HG02852 (cell line): ENCODE measurements around the gene TINAG.
A peak's percentile ranks its signal among the peaks of the same experiment; 100 is the strongest.

Source experiments
- ATAC-seq: cut with Tn5 transposase; IDR thresholded peaks from one replicate; pipeline ENCODE4 v1.9.1; 2021; ENCODE audit warnings: mild to moderate bottlenecking, moderate library complexity; ENCODE audit not compliant: unreplicated experiment

TINAG gene, protein sequence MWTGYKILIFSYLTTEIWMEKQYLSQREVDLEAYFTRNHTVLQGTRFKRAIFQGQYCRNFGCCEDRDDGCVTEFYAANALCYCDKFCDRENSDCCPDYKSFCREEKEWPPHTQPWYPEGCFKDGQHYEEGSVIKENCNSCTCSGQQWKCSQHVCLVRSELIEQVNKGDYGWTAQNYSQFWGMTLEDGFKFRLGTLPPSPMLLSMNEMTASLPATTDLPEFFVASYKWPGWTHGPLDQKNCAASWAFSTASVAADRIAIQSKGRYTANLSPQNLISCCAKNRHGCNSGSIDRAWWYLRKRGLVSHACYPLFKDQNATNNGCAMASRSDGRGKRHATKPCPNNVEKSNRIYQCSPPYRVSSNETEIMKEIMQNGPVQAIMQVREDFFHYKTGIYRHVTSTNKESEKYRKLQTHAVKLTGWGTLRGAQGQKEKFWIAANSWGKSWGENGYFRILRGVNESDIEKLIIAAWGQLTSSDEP

DNA sequence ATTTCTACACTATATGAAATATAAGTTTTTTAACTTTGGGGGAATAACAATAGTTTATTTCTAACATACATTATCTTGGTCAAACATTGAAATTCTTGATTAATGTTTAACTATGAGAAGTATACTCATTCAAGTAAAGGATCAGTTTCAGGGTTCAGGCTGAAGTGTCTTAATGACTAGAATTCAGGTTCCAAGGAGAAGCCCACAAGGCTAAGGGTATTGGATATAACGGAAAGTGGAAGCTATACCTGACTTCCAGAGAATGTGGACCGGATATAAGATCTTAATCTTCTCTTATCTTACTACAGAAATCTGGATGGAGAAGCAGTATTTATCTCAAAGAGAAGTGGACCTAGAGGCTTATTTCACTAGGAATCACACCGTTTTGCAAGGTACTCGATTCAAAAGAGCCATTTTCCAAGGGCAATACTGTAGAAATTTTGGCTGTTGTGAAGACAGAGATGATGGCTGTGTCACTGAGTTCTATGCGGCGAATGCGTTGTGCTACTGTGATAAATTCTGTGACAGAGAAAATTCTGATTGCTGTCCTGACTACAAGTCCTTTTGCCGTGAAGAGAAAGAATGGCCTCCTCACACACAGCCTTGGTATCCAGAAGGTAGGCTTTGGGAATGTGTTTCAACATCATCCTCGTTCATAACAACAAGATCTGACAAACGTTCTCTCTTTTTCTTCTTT, at the start of gene TINAG:
TINAG (plus strand) TSS at position 153 of the 697 bp plus-strand sequence; CDS start at position 263, 110 bp downstream.
- ATAC-seq: no peak

DNA sequence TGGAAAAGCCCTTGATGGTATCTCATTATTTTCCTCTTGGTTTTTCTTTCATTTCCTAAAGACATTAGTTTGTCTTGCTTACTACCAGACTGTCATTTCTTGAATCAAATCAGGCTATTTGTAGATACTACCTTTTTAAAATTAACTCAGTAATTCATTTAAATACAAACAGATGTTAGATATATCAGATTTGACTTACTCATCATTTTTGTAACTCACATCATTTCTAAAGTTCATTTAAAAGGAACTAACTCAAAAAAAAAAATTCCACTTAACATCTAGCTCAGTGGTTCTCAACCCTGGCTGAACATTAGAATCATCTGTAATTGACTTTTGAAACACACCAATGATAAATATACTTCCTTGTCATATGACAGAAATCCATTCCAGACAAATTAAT, 48.2 kb upstream of the TINAG start:
- no peak for ATAC-seq

DNA sequence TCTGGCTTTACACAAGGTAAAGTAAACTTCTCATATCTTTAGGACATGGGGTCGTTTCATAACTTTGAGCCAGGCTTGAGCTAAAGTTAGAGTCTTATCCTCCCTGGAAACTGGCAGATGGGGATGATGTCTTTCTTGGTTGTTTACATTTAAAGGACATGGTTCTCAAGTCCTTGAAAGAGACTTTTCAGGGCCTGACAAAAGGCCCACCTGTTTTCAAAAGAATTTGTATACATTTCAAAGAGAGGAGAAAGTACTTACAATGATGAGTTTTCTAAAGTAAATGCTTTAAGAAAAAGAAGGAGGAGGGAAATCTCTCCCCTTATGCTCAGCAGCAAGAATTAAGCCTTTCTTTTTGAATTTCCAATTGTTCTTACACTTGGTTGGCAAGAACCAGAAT, 45.7 kb upstream of the TINAG start:
- no peak for ATAC-seq

DNA sequence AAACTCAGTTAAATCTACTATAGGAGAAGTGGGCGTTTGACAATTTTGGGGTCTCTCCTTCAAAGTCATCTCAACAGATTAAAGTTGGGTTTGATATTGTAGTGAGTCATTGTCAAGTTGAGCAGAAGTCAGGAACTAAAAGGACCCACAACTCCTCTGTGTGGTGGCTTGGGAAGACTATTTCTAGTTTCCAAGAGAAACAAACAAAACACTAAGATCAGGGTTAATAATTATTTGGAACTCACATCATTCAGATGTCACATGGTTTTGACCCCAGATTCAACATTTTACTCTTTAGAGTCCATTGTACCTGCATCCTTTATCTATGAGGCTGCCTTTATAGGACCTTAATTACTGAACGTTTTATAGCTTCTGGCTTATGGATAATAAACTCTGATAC, 45.3 kb upstream of the TINAG start:
- no peak for ATAC-seq

DNA sequence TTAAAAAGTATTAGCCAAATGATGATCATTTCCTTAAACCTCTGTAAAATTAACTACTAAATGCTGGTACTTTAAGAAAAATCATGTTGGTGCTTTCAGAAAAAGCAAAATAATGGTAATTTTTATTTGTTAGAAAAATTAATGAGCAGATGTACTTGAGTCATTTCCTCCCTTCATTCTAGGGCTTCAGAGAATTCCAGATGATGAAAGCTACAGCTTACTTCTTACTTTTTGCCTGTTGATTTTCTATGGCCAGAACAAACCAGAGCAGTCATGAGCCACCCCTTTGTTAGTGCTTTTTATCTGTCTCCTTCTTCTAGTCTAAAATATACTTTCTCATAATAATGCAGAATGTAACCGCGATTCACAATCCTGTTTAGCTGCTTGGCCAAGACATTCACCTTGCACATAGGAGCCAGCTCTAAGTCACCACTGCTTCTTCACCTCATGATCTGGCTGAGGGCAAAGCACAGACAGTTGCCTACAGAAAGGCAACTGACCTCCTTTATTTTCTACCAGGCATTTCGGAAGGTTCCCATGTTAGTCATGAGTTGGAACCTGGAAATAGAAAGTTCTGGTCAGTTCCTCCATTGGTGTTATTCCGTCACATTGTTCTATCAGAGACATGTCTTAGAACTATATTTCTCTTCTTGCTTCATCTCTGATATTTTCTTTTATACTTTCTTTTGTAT, 43.5 kb upstream of the TINAG start:
- no peak for ATAC-seq

DNA sequence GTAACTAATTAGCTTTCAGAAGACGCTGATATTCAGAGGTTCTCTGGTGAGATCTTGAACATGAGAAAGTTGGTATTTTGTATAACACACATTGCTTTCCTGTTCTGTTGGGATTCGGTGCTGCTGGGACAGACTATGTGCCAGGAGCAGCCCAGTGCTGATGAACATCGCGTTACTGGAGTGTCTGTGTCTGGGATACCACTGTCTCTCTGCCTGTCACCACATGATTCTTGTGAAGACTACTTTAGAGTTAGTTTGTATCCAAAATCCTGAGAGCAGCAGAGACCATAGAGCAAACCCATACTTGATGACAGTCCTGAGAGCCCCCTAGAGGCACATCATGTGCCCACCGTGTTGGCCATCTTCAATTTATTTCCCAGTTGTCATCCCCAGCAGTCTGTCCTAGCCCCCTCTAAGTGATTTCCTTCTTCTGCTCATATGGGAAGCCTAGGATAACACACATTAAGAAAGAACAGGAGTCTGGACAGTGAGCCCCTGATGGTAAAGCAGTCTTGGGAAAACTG, 41.8 kb upstream of the TINAG start:
- no peak for ATAC-seq

DNA sequence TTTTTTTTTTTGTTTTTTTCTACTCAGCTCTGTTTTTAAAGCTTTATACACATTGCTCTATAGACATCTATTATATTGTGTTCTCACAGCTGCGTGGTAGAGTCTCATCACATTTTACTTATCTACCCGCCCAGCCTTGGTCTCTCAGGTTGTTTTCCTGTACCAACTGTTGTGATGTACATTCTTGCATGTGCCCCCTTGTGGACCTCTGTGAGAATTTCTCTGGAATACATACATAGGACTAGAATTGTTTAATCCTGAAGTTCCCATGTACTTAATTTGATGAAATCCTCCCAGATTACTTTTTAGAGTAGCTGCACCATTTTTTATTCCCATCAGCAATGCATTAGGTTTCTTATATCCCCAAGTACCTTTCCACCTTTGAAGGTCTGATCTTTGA, 40.4 kb upstream of the TINAG start:
- no peak for ATAC-seq

DNA sequence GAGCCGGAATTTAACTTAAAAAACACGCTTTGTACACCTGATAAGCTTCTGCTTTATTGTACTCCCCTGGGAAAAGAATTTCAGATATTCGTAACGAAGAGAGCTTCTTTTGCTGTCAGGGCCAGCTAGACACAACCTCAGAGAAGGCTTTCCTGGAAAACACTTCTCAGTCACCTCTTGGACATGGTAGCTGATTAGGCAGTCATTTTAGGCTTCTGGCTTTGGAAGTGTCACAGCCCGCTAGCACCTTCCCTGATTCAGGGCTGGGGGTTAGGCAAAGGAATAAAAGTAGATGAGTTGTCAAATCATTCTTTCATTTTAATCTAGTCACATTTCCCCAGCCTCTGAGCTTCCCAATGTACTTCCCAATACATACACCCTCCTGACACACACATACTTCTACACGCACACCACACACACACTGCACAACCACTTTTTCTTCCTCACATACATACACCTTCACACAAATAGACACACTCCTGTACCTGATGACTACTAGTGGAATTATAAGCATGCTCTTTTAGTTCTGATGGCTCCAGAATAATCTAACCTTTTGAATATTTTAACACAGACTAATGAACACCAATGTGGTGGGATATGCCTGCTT, 34.9 kb upstream of the TINAG start:
- ATAC-seq: no peak

DNA sequence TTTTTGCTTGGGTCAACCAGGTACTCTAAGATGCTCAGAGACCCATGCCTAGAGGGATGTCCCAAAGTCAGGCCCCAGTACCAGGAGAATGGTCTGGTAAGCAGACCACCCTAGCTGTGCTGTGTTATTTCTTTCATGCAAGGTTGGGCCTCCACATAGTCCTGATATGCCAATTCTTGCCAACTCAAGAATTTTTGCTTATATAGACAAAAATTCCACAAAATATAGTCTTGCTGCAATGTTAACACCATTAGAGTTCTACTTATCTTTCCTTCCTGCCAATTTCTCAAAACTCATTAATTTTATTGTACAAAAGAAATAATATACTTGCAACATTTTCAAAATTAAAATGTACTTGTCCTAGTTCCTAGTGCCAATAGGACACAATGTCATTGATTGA, 33.9 kb upstream of the TINAG start:
- ATAC-seq: no peak

DNA sequence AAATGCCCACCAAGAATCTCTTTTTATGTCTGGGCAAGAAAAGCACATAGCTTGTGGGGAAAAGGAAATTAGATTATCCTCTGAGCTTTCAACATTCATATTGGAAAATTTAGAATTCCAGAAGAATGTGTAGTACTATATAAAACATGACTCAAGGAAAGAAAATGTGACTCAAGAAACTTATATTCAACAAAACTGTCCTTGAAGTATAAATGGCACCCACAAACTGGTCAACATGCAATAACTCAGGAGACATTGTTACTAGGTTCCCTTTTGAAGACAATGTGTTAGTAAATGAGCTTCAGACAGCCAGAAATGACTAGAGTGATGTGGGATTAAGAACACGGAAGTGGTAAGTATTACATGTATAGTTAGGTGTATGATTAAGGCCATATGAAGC, 26.1 kb upstream of the TINAG start:
- ATAC-seq: no peak

DNA sequence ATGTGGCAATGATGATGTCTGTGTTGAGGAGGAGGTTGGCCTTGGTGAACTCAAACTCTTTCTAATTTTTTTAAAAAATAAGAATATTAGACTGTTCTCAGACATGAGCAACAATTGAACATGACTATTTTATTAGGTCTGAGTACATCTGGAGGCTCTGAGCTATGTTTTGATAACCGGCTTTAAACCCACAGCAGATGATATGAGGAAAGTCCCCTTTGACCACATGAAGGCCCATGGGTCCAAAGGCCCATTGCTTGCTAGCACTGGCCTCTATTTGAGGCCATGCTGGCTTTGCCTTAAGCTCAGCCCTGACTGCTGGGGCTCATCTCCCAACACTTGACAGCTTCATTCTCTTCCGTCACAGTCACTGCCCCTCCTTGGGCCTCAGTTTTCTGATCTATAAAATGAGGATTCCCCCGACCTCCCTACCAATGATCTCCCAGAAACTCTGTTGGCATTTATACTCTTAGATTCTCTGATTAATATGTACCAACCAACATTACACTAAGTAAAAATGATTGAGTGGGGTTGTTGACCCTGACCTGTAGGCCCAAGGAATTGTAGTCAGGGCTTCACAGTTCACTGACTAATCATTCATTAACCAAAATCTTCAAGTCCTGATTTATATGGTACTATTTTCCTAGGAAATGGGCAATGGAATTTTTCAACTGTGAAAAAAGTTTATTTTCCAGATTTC, 23.9 kb upstream of the TINAG start:
- no peak for ATAC-seq

DNA sequence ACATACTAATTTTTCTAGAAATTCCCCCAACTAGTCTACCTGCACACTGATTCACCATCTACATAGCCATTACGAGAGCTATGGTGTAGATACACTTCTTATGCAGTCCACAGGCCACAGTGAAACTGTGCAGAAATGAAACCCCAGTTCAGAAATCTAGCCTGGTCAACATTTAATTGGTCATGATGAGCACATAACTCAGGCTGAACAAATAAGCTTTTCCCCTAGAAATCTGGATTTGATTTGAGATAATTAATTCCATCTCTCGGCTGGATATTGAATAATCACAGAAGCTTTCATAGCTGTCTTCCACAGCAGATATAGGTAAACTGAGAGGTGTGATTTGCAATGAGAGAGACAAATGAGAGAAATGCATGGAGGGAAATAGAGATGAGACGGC, 22.6 kb upstream of the TINAG start:
- no peak for ATAC-seq

DNA sequence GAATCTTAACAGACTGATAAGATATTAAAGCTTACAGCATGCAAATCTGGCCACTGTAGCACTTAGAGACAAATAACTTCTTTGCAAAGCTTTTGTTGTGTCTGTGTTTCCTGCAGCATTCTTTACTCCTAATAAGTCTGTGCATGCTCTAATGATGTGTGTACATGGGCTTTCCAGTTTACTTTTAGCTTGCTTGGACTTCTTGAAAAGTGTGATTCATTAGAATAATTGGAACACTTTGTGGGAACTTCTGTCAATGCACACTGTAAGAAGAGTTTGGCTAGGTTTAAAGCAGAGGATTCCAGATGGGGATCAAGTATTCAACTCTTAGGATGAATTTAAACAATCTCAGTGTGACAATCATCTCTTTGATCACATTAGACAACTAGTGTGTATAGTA, 22.1 kb upstream of the TINAG start:
- no peak for ATAC-seq

DNA sequence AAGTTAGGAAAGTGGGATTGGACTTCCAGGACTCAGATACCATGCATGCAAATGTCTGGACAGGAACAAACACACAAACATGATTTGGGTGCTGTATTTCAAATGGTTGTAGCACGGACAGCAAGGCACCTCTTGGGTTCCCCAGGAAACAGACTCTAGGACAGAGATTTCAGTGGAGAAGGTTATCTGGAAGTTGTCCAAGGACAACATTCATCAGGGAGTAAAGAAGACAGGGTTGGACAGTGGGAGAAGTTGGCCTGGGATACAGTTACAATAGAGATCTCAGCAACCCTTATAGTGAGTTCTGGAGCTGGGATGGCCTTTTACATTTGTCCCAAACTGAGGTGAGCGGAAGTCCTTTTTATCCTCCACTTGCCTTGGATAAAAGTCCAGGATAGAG, 19.8 kb upstream of the TINAG start:
- no peak for ATAC-seq

DNA sequence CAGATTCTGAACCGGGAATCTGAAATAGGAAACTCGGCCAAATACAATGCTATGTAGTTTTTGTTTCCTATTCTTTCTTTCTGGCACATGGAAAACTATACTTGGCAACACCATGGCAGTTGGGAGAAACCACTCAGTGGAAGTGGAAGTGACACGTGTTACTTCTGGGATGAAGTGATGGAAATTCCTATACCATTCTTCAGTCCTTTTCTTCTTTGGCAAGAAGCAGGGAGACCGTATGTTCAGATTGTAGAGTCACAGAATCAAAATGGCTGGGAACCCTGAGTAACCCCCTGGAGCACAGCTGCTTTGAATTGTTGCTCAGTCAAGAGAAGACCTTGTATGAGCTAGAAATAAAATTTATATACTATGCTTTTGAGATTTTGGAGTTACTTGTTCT, 18.8 kb upstream of the TINAG start:
- ATAC-seq: no peak

DNA sequence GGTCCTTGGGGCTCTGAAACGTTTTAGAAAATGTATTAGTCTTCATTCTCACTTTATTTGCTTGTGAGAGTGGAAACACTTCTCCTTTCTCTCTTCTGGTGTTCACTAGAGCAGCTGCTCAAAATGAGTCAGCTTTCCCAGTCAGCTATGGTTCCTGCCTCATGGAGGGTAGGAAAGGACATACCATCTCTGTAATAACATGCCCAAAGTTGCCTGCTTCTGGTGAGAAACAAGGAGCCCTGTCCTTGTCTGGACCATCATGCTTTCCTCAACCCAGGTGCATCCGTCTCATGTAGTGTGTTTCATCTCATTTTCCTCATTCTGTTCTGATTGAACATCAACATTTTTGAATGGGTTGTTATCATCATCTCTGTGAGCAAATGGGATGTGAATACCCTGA, 17.1 kb upstream of the TINAG start:
- peak; percentile 71 for ATAC-seq

DNA sequence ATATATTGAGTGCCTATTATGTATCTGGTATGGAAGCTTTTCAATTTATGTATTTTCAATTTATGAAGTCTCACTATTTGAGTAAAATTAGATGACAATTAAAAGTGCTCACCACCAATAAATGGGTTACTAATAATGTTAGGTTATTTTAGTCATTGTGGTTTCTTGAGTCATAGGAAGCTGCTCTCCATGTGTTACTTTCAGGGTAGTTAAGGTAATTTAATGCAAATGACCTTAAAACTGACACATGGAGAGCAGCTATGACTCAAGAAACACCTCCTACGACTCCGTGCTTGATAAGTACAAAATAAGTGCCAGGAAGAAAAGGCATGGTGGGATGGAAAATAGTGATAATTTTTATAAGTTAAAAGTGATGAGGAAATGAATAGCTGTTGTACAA, 16.5 kb upstream of the TINAG start:
- ATAC-seq: peak; percentile 84

DNA sequence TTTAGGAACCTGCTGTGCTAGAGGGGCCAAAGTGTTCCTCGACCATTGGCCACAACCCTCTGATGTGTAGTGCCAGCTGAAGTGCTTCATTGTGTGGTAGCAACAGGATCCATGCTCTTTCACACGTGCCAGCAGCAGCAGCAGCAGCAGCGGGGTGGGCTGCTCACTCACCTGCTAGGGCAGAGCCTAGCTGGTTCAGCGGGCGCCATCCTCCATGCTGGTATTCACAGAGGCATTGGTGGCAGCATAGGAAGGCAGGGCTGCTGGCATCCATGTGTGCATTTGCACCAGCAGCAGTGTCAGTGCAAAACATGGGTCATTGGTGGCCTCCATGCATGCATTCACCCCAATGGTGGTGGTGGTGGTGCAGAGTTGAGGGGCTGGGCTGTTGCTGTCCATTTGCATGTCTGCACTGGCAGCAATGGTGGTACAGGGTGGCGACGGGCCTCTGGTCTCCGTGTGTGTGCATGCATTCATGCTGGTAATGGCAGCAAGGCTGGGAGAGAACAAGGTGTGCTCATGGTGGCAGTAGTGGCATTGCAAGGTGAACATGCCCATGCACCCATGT, 13.2 kb upstream of the TINAG start:
- no peak for ATAC-seq

DNA sequence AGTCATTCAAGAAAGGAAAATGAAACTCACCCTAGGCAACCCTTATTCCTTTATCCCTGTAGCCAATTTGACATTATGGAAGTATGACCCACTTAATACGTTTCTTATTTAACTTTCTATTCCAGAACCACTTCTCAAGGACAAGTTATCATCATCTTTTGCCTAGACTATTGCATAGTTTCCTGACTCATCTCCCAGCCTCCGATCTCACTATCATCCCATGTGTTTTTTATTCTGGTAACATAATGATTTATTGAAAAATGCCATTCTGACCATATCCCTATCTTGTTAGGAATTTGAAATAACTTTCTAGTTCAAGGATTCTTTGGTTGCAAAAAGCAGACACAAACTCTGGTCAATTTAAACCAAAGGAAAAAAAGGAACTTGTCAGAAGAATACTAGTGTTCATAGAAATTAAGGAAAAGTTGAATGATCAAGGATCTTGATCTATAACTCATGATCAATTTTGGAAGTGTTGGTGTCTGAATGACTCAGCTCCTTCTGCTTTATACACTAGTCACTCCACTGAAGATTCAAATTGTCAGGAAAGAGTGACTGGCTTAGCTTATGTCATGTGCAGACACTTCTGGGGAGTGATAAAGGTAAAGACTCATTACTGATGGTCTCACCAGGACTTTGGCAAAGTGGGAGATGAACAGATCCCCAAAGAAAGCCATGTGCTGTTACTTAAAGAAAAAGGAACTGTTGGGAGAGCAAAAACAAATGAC, 8.5 kb upstream of the TINAG start:
- no peak for ATAC-seq

DNA sequence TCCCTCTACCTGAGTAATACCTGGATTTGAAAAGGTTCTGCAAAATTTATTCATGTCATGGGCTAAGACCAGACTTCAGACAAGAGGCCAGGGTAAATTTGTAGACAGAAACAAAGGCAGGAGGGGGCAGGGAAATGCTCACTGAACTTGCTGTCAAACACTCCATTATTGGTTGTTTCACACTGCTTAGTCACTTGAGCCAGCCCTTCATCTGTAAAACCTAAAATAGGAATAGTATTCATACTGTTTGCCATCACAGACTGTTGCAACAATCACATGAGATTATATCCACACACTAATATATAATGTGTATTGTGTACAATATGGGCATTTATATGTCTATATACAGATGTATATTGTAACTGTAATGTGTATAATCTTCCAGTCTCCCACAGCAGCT, 6.5 kb upstream of the TINAG start:
- ATAC-seq: no peak
